WTC11 (cell line): ENCODE results near the gene ZDHHC7. TPM values are rescaled to one million over a fixed set of nuclear protein-coding genes. Genes with fewer than 3 reads are reported as not detected.

ENCODE experiments used
- ATAC-seq: fragments of 200-7000 bp; cut with Tn5 transposase; 2 replicates; pipeline ENCODE4 v1.10.0; 2021; ENCODE audit warnings: mild to moderate bottlenecking, moderate library complexity
- CTCF ChIA-PET: fragments of 300-600 bp; sonication (Branson Sonifier 250); formaldehyde crosslinking; loops from one replicate; lab custom pipeline; 2021; ENCODE audit warnings: antibody characterized with exemption; lab: Charles Lee
- POLR2A ChIA-PET: fragments of 350-600 bp; sonication (Branson Sonifier 250); formaldehyde crosslinking; loops from one replicate; lab custom pipeline; 2021; ENCODE audit warnings: antibody characterized with exemption; lab: Charles Lee
- DNase-seq: peaks from one replicate; pipeline ENCODE4 v3.0.0; 2021; ENCODE audit warnings: low spot score
- H3K27ac Mint-ChIP-seq: 2 replicates; pipeline ENCODE4 v1.8.0; 2021; ENCODE audit warnings: mixed read lengths
- H3K27me3 Mint-ChIP-seq: 2 replicates; pipeline ENCODE4 v1.8.0; 2021; ENCODE audit warnings: low read depth, mild to moderate bottlenecking, moderate library complexity, mixed read lengths
- H3K36me3 Mint-ChIP-seq: 2 replicates; pipeline ENCODE4 v1.8.0; 2021; ENCODE audit warnings: mixed read lengths
- H3K4me1 Mint-ChIP-seq: 2 replicates; pipeline ENCODE4 v1.8.0; 2022; ENCODE audit warnings: mixed read lengths
- H3K4me3 Mint-ChIP-seq: 2 replicates; pipeline ENCODE4 v1.8.0; 2021; ENCODE audit warnings: mild to moderate bottlenecking, moderate library complexity, mixed read lengths
- H3K9me3 Mint-ChIP-seq: 2 replicates; pipeline ENCODE4 v1.8.0; 2021; ENCODE audit warnings: mixed read lengths
- ATF1 ChIP-seq: sonication (generic); formaldehyde crosslinking; IDR thresholded peaks from 2 replicates; pipeline ENCODE4 v1.8.1; 2023; ENCODE audit warnings: mild to moderate bottlenecking, moderate library complexity, missing genetic modification reagents
- E2F1 ChIP-seq: sonication (generic); formaldehyde crosslinking; IDR thresholded peaks from 2 replicates; pipeline ENCODE4 v1.8.0; 2022; ENCODE audit warnings: mild to moderate bottlenecking, missing genetic modification reagents
- E2F4 ChIP-seq: sonication (generic); formaldehyde crosslinking; IDR thresholded peaks from 2 replicates; pipeline ENCODE4 v1.8.1; 2022; ENCODE audit warnings: low read depth, mild to moderate bottlenecking, moderate library complexity, missing genetic modification reagents, borderline replicate concordance
- ELF4 ChIP-seq: sonication (generic); formaldehyde crosslinking; IDR thresholded peaks from 2 replicates; pipeline ENCODE4 v1.8.1; 2022; ENCODE audit warnings: low read depth, mild to moderate bottlenecking, moderate library complexity, missing genetic modification reagents
- ESRRA ChIP-seq: sonication (generic); formaldehyde crosslinking; IDR thresholded peaks from 2 replicates; pipeline ENCODE4 v1.8.1; 2022; ENCODE audit warnings: mild to moderate bottlenecking, missing genetic modification reagents, borderline replicate concordance
- FOXK1 ChIP-seq: sonication (generic); formaldehyde crosslinking; IDR thresholded peaks from 2 replicates; pipeline ENCODE4 v1.8.0; 2022; ENCODE audit warnings: mild to moderate bottlenecking, moderate library complexity, missing genetic modification reagents
- FOXP1 ChIP-seq: sonication (generic); formaldehyde crosslinking; IDR thresholded peaks from 2 replicates; pipeline ENCODE4 v1.8.0; 2022; ENCODE audit warnings: missing genetic modification reagents, mild to moderate bottlenecking, moderate library complexity, borderline replicate concordance
- GRHL2 ChIP-seq: fragments of 250-450 bp; sonication (Bioruptor Pico); IDR thresholded peaks from 2 replicates; pipeline ENCODE4 v1.8.0; 2022; ENCODE audit warnings: mild to moderate bottlenecking, moderate library complexity; ENCODE audit not compliant: insufficient replicate concordance, severe bottlenecking
- GTF2I ChIP-seq: fragments of 250-450 bp; sonication (Bioruptor Pico); conservative IDR thresholded peaks from 2 replicates; pipeline ENCODE4 v1.4.0; 2021; ENCODE audit warnings: mild to moderate bottlenecking
- HMGA2 ChIP-seq: fragments of 250-450 bp; sonication (Bioruptor Pico); IDR thresholded peaks from 2 replicates; pipeline ENCODE4 v1.4.0; 2021; ENCODE audit warnings: mild to moderate bottlenecking, moderate library complexity
- KAT7 ChIP-seq: sonication (generic); formaldehyde crosslinking; IDR thresholded peaks from 2 replicates; pipeline ENCODE4 v1.8.1; 2023; ENCODE audit warnings: missing genetic modification reagents, mild to moderate bottlenecking, borderline replicate concordance
- RELA ChIP-seq: sonication (generic); formaldehyde crosslinking; IDR thresholded peaks from 2 replicates; pipeline ENCODE4 v1.8.1; 2022; ENCODE audit warnings: missing genetic modification reagents, mild to moderate bottlenecking, borderline replicate concordance
- RORB ChIP-seq: fragments of 250-450 bp; sonication (Bioruptor Pico); IDR thresholded peaks from 2 replicates; pipeline ENCODE4 v1.9.0; 2021; ENCODE audit warnings: mild to moderate bottlenecking
- SMAD3 ChIP-seq: sonication (generic); formaldehyde crosslinking; IDR thresholded peaks from 2 replicates; pipeline ENCODE4 v1.8.0; 2022; ENCODE audit warnings: missing genetic modification reagents, mild to moderate bottlenecking, borderline replicate concordance
- TCF7 ChIP-seq: sonication (generic); formaldehyde crosslinking; IDR thresholded peaks from 2 replicates; pipeline ENCODE4 v1.8.0; 2022; ENCODE audit warnings: mild to moderate bottlenecking, low read depth, missing genetic modification reagents, moderate library complexity
- TEAD4 ChIP-seq: sonication (generic); formaldehyde crosslinking; IDR thresholded peaks from 2 replicates; pipeline ENCODE4 v1.8.0; 2022; ENCODE audit warnings: mild to moderate bottlenecking, missing genetic modification reagents
- ZBTB21 ChIP-seq: sonication (generic); formaldehyde crosslinking; IDR thresholded peaks from 2 replicates; pipeline ENCODE4 v1.8.1; 2023; ENCODE audit warnings: mild to moderate bottlenecking, missing genetic modification reagents, borderline replicate concordance
- ZNF263 ChIP-seq: sonication (generic); formaldehyde crosslinking; IDR thresholded peaks from 2 replicates; pipeline ENCODE4 v1.8.1; 2022; ENCODE audit warnings: low read depth, mild to moderate bottlenecking, moderate library complexity, missing genetic modification reagents
- ZNF317 ChIP-seq: sonication (generic); formaldehyde crosslinking; IDR thresholded peaks from 2 replicates; pipeline ENCODE4 v1.8.1; 2023; ENCODE audit warnings: low read depth, mild to moderate bottlenecking, moderate library complexity, missing genetic modification reagents, borderline replicate concordance
- ZNF396 ChIP-seq: fragments of 250-450 bp; sonication (Bioruptor Pico); IDR thresholded peaks from 2 replicates; pipeline ENCODE4 v1.8.0; 2021; ENCODE audit warnings: mild to moderate bottlenecking, moderate library complexity, borderline replicate concordance
- ZNF416 ChIP-seq: fragments of 250-450 bp; sonication (Bioruptor Pico); IDR thresholded peaks from 2 replicates; pipeline ENCODE4 v1.9.0; 2021; ENCODE audit warnings: mild to moderate bottlenecking, inconsistent platforms
- ZNF423 ChIP-seq: fragments of 250-450 bp; sonication (Bioruptor Pico); IDR thresholded peaks from 2 replicates; pipeline ENCODE4 v2.1.2; 2022; ENCODE audit warnings: mild to moderate bottlenecking, moderate library complexity
- total RNA-seq: library from RNA; stranded (reverse); gene quantifications from 3 replicates; pipeline ENCODE4 v1.2.3, GENCODE V29; 2021
- TF ChIP-seq, protein P1 (sequence below): sonication (generic); formaldehyde crosslinking; conservative IDR thresholded peaks from 2 replicates; pipeline ENCODE4 v1.8.1; 2022; ENCODE audit warnings: mild to moderate bottlenecking, missing genetic modification reagents
- TF ChIP-seq, protein P2 (sequence below): sonication (generic); formaldehyde crosslinking; IDR thresholded peaks from 2 replicates; pipeline ENCODE4 v1.8.1; 2023; ENCODE audit warnings: mild to moderate bottlenecking, missing genetic modification reagents

ZDHHC7 gene
- total RNA-seq, 1 experiment from 2014 or later: 38.7 TPM

DNA sequence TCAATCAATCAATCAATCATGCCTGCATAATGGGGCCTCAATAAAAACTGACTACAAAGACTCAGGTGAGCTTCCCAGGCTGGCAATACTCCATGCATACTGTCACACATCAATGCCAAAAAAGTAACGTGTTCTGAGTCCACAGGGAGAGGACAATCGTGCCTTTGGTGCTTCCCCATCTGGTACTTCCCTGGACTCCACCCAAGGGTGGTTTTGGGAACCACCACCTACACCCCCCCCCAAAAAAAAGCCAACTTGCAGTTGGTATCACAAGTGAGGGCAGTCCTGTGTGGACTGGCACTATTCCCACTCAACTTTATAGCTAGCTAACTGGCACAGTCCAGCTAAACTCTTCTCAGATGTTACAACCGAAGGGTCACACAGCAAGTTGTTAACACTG lies 3.1 kb downstream of the ZDHHC7 start:
- ChIA-PET CTCF (interaction anchor here (0.7 kb wide), 1 partner anchor 19 kb away, joined by 3 read pairs; the partner anchor contains the start of gene KIAA0513), POLR2A (no interaction called here)
- Mint-ChIP-seq H3K27me3 (no peaks in the 10 kb centered on the region), H3K4me3 (no peak overlapping the region), H3K27ac (no peak overlapping the region), H3K4me1 (peaks cover 29% of the 10 kb centered on the region), H3K9me3 (no peaks in the 10 kb centered on the region), H3K36me3 (no peaks in the 10 kb centered on the region; the same call in 1 of the 2 replicates)
- TF ChIP-seq ZNF423 (CRISPR knock-in tag) (no peak), ZNF317 (CRISPR knock-in tag) (no peak), ZBTB21 (no peak), GRHL2 (CRISPR knock-in tag) (no peak), FOXK1 (CRISPR knock-in tag) (no peak), TEAD4 (CRISPR knock-in tag) (no peak)
- DNase-seq: no peak
- no peak for ATAC-seq

DNA sequence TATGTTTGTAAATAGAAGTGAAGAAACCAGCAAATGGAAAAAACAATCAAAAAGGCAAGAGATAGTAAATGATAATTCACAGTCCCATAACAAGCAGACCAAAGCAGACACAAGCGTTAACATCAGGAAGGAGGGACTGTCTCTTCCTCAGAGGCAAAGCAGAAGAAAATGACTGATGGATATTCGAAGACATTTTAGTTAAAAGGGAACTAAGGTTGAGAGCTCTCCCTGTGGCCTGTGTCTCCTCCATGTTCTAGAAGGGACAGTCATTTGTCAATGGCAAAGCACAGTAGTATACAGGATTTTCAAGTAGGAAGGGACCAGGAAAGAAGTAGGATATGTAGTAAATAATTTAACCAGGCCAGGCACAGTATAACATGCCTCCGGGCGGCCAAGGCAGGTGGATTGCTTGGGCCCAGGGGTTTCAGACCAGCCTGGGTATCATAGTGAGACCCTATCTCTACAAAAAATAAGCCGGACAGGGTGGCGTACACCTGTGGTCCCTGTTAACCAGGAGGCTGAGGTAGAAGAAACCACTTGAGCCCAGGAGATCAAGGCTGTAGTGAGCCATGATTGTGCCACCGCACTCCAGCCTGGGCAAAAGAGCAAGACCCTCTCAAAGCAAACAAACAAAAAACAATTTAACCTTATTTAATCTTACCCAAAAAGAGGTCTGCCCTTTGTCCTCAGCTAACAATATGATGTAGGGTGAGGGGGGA lies 3.7 kb downstream of the ZDHHC7 start:
- no peak overlapping the region for H3K4me3 Mint-ChIP-seq
- CTCF ChIA-PET: interaction anchor here (0.7 kb wide), 1 partner anchor 20 kb away, joined by 3 read pairs; the partner anchor contains the start of gene KIAA0513
- peak overlapping the region; percentile 6; the same call in 1 of the 2 replicates for H3K27ac Mint-ChIP-seq

More for the DNA sequence above, 3.7 kb downstream of the ZDHHC7 start:
- ATAC-seq (no peak), DNase-seq (no peak)
- POLR2A ChIA-PET: no interaction called here
- Mint-ChIP-seq H3K27me3 (no peaks in the 10 kb centered on the region), H3K9me3 (no peaks in the 10 kb centered on the region), H3K36me3 (no peaks in the 10 kb centered on the region; the same call in 1 of the 2 replicates), H3K4me1 (peaks cover 35% of the 10 kb centered on the region)
- TF ChIP-seq ZNF263 (CRISPR knock-in tag) (no peak), E2F4 (CRISPR knock-in tag) (no peak), E2F1 (CRISPR knock-in tag) (no peak), HMGA2 (no peak), ZNF416 (CRISPR knock-in tag) (no peak), ZNF396 (CRISPR knock-in tag) (no peak), FOXP1 (CRISPR knock-in tag) (no peak), GTF2I (CRISPR knock-in tag) (no peak), TCF7 (CRISPR knock-in tag) (no peak), RELA (no peak), ATF1 (CRISPR knock-in tag) (no peak), ELF4 (CRISPR knock-in tag) (no peak), SMAD3 (no peak), ESRRA (CRISPR knock-in tag) (no peak), GRHL2 (CRISPR knock-in tag) (no peak), RORB (CRISPR knock-in tag) (no peak), KAT7 (CRISPR knock-in tag) (no peak)
- TF ChIP-seq, protein P1, sequence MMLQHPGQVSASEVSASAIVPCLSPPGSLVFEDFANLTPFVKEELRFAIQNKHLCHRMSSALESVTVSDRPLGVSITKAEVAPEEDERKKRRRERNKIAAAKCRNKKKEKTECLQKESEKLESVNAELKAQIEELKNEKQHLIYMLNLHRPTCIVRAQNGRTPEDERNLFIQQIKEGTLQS (CRISPR knock-in tag): no peak
- TF ChIP-seq, protein P2, sequence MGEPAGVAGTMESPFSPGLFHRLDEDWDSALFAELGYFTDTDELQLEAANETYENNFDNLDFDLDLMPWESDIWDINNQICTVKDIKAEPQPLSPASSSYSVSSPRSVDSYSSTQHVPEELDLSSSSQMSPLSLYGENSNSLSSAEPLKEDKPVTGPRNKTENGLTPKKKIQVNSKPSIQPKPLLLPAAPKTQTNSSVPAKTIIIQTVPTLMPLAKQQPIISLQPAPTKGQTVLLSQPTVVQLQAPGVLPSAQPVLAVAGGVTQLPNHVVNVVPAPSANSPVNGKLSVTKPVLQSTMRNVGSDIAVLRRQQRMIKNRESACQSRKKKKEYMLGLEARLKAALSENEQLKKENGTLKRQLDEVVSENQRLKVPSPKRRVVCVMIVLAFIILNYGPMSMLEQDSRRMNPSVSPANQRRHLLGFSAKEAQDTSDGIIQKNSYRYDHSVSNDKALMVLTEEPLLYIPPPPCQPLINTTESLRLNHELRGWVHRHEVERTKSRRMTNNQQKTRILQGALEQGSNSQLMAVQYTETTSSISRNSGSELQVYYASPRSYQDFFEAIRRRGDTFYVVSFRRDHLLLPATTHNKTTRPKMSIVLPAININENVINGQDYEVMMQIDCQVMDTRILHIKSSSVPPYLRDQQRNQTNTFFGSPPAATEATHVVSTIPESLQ (CRISPR knock-in tag): no peak
